GM12878 (cell line): ENCODE data around the gene TANC1. TPM values are rescaled to one million over a fixed set of nuclear protein-coding genes. Genes with fewer than 3 reads are reported as not detected.

ENCODE experiments used
- ATAC-seq: fragments of 200-7000 bp; cut with Tn5 transposase; 3 replicates; pipeline ENCODE4 v1.9.1; 2020; ENCODE audit warnings: mild to moderate bottlenecking, moderate library complexity
- BruUV-seq: library from RNA; stranded (reverse); fragments of 400-500 nt; replicated peaks from 2 replicates; lab custom pipeline; 2021; lab: Mats Ljungman, UMichigan
- CTCF ChIA-PET: fragments of 300-600 bp; sonication (Branson Sonifier 250); formaldehyde crosslinking; extraction: SDS; loops from one replicate; lab custom pipeline; 2021; ENCODE audit warnings: inconsistent platforms; lab: Yijun Ruan, JAX
- POLR2A ChIA-PET: fragments of 350-600 bp; formaldehyde crosslinking; extraction: SDS; loops from one replicate; lab custom pipeline; 2021; ENCODE audit warnings: inconsistent platforms; lab: Charles Lee
- RAD21 ChIA-PET: fragments of 300-600 bp; sonication (Branson Sonifier 250); formaldehyde crosslinking; loops from one replicate; lab custom pipeline; 2023; ENCODE audit warnings: antibody characterized with exemption; ENCODE audit not compliant: unreplicated experiment; lab: Charles Lee
- SMC1A ChIA-PET: fragments of 300-600 bp; sonication (Branson Sonifier 250); formaldehyde crosslinking; loops from one replicate; lab custom pipeline; 2023; ENCODE audit not compliant: unreplicated experiment, uncharacterized antibody; lab: Charles Lee
- DNase-seq: peaks from one replicate; pipeline ENCODE4 v3.0.0-alpha.2; 2011; ENCODE audit warnings: low read depth, low spot score
- FAIRE-seq: peaks from 3 replicates; lab custom pipeline; 2011; peaks lifted over from hg19 to GRCh38; lab: Jason Lieb, UNC
- H2AFZ ChIP-seq: 2 replicates; pipeline ENCODE4 v1.6.0; 2011; ENCODE audit warnings: low read depth, low read length, control low read depth; ENCODE audit not compliant: control insufficient read depth
- H3K27ac ChIP-seq: 2 replicates; pipeline ENCODE4 v1.5.1; 2011; ENCODE audit warnings: control low read depth; ENCODE audit not compliant: control insufficient read depth, insufficient read depth
- H3K27me3 ChIP-seq, 2 experiments: replicated peaks in 1 of 2; 2 replicates each; pipeline versions ENCODE4 v1.6.0 to v1.6.1; 2011; ENCODE audit warnings: low read length in 1 of 2; ENCODE audit not compliant: control insufficient read depth in 2 of 2, insufficient read depth in 2 of 2
- H3K36me3 ChIP-seq, 2 experiments: 2 replicates each; pipeline ENCODE4 v1.5.1; 2011; ENCODE audit warnings: low read length in 1 of 2; ENCODE audit not compliant: control insufficient read depth in 2 of 2, insufficient read depth in 2 of 2
- H3K4me1 ChIP-seq: 2 replicates; pipeline ENCODE4 v1.6.1; 2011; ENCODE audit warnings: mild to moderate bottlenecking, low read length, moderate library complexity, mixed read lengths; ENCODE audit not compliant: control insufficient read depth, insufficient read depth
- H3K4me2 ChIP-seq: 2 replicates; pipeline ENCODE4 v1.6.0; 2011; ENCODE audit warnings: control low read depth; ENCODE audit not compliant: control insufficient read depth, insufficient read depth
- H3K4me3 ChIP-seq: fragments of 200-600 bp; sonication (generic); 2 replicates; pipeline ENCODE4 v1.5.1; 2016
- H3K79me2 ChIP-seq: 2 replicates; pipeline ENCODE4 v1.6.0; 2011; ENCODE audit warnings: low read length; ENCODE audit not compliant: control insufficient read depth, insufficient read depth
- H3K9ac ChIP-seq: 2 replicates; pipeline ENCODE4 v1.8.0; 2011; ENCODE audit warnings: low read length, control low read depth, mixed read lengths; ENCODE audit not compliant: control insufficient read depth, insufficient read depth
- H3K9me3 ChIP-seq: replicated peaks from 3 replicates; pipeline ENCODE4 v1.5.1; 2011; ENCODE audit warnings: mild to moderate bottlenecking, low read length; ENCODE audit not compliant: control insufficient read depth, insufficient read depth
- H4K20me1 ChIP-seq: 2 replicates; pipeline ENCODE4 v1.6.0; 2011; ENCODE audit not compliant: control insufficient read depth, insufficient read depth
- BACH1 ChIP-seq: fragments of 450-650 bp; IDR thresholded peaks from 2 replicates; pipeline ENCODE4 v1.6.1; 2017; ENCODE audit warnings: mild to moderate bottlenecking, borderline replicate concordance
- CHD4 ChIP-seq: fragments of 200-600 bp; sonication (generic); IDR thresholded peaks from 2 replicates; pipeline ENCODE4 v1.6.1; 2016; ENCODE audit warnings: mild to moderate bottlenecking
- DPF2 ChIP-seq: fragments of 450-650 bp; IDR thresholded peaks from 2 replicates; pipeline ENCODE4 v1.6.1; 2017; ENCODE audit warnings: mild to moderate bottlenecking
- ESRRA ChIP-seq: IDR thresholded peaks from 2 replicates; pipeline ENCODE4 v1.6.1; 2012; ENCODE audit warnings: mild to moderate bottlenecking, low read length, improper control_type of control experiment
- GABPA ChIP-seq: IDR thresholded peaks from 2 replicates; pipeline ENCODE4 v1.6.1; 2014; ENCODE audit warnings: antibody characterized with exemption, low read depth, mild to moderate bottlenecking, inconsistent platforms
- HCFC1 ChIP-seq: fragments of 150-350 bp; IDR thresholded peaks from 2 replicates; pipeline ENCODE4 v1.6.1; 2014; ENCODE audit warnings: low read length
- HDGF ChIP-seq: fragments of 450-650 bp; IDR thresholded peaks from 2 replicates; pipeline ENCODE4 v1.6.1; 2016; ENCODE audit warnings: antibody characterized with exemption
- IRF4 ChIP-seq: IDR thresholded peaks from 2 replicates; pipeline ENCODE4 v1.6.1; 2011; ENCODE audit warnings: low read depth, low read length
- PML ChIP-seq: IDR thresholded peaks from 2 replicates; pipeline ENCODE4 v1.6.1; 2012; ENCODE audit warnings: low read length, inconsistent platforms
- RB1 ChIP-seq: fragments of 450-650 bp; formaldehyde crosslinking; IDR thresholded peaks from 2 replicates; pipeline ENCODE4 v1.6.1; 2017; ENCODE audit warnings: mild to moderate bottlenecking, borderline replicate concordance
- RUNX3 ChIP-seq: IDR thresholded peaks from 2 replicates; pipeline ENCODE4 v1.6.1; 2012; ENCODE audit warnings: low read length, inconsistent platforms
- SMAD5 ChIP-seq: IDR thresholded peaks from 2 replicates; pipeline ENCODE4 v1.6.1; 2016; ENCODE audit warnings: antibody characterized with exemption, low read depth
- SPI1 ChIP-seq: IDR thresholded peaks from 2 replicates; pipeline ENCODE4 v1.6.1; 2011; ENCODE audit warnings: low read depth, mild to moderate bottlenecking, low read length, moderate library complexity, borderline replicate concordance; ENCODE audit not compliant: insufficient read depth
- TBL1XR1 ChIP-seq: IDR thresholded peaks from 2 replicates; pipeline ENCODE4 v1.6.1; 2012; ENCODE audit warnings: low read depth, low read length, improper control_type of control experiment
- YBX1 ChIP-seq: fragments of 450-650 bp; IDR thresholded peaks from 2 replicates; pipeline ENCODE4 v1.6.1; 2016; ENCODE audit warnings: antibody characterized with exemption
- ZNF622 ChIP-seq: fragments of 450-650 bp; IDR thresholded peaks from 2 replicates; pipeline ENCODE4 v1.6.1; 2017; ENCODE audit warnings: mild to moderate bottlenecking, inconsistent platforms
- WGBS: methylation state at CpG from one replicate; pipeline ENCODE4 v1.1.6; 2016; ENCODE audit warnings: low lambda C conversion rate; ENCODE audit not compliant: insufficient replicate concordance, insufficient coverage; ENCODE audit errors: missing lambda C conversion rate; 5-methylcytosine and 5-hydroxymethylcytosine counted together
- in situ Hi-C: fragments of 300-500 bp; cut with MboI; formaldehyde crosslinking; loops from 9 replicates; pipeline ENCODE4 v1.14.3; 2018; ENCODE audit warnings: mixed read lengths
- intact Hi-C: fragments of 100-400 bp; cut with micrococcal nuclease; formaldehyde crosslinking; loops from one replicate; pipeline ENCODE4 v1.14.2; 2022; ENCODE audit not compliant: unreplicated experiment
- polyA plus RNA-seq, 11 experiments: library from polyadenylated mRNA; depleted of rRNA in 4 of 11; unstranded in 6 of 11; stranded (reverse) in 5 of 11; fragments of >200 nt; fragmentation: Nextera tagmentation in 4 of 11; fragmentation: Illumina TruSeq in 1 of 11; extraction: Ambion mirVana in 4 of 11; extraction: Trizol in 1 of 11; gene quantifications; 1 replicate in 1 of 11; 2 replicates in 10 of 11; pipeline versions ENCODE4 v1.2.1 to v1.2.3, GENCODE V29; 2011 to 2016; ENCODE audit warnings: inconsistent platforms in 2 of 11, missing spikeins in 2 of 11, low read depth in 1 of 11
- total RNA-seq, 4 experiments: library from RNA; depleted of rRNA in 3 of 4; stranded (reverse); fragments of >200 nt in 3 of 4; fragmentation: Illumina TruSeq in 1 of 4; extraction: Trizol in 1 of 4; gene quantifications; 2 replicates each; pipeline versions ENCODE4 v1.2.1 to v1.2.3, GENCODE V29; 2013 to 2021
- TF ChIP-seq, protein P1 (sequence below): IDR thresholded peaks from 2 replicates; pipeline ENCODE4 v1.6.1; 2012; ENCODE audit warnings: improper control_type of control experiment, low read depth, low read length; ENCODE audit not compliant: insufficient replicate concordance
- TF ChIP-seq, protein P2 (sequence below): fragments of 450-650 bp; IDR thresholded peaks from 2 replicates; pipeline ENCODE4 v1.6.1; 2017; ENCODE audit warnings: borderline replicate concordance

Gene TANC1
- total and polyA plus RNA-seq, 10 of the 15 experiments (the other 5 are each of a cell fraction or from before 2014, with no cell fraction given): 0.05 to 5.0 (median 0.34) TPM

DNA sequence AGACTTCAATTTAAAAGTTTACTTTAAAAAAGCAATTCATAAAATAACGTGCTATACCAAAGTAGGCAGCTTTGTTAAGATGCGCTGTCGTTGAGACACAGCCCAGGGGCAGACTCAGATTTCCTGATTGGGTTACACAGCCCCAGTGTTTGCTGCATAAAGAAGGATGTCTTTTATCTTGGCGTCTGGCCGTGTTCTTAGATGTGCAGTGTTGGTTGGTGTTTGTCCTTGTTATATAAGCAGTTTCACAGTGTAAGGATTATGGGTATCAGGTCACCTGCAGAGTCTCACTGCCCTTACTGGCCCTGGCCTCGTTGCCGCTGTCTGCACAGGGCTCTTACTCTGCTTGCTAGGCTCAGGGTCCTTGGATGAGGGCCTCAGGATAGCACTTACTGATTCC, 209.5 kb downstream of the TANC1 start:
- no peaks in the 10 kb centered on the region for H3K4me1 ChIP-seq
- SMC1A ChIA-PET: no interaction called here
- no peak overlapping the region for H3K4me2 ChIP-seq
- no peaks in the 10 kb centered on the region for H3K9me3 ChIP-seq
- FAIRE-seq (no peak), ATAC-seq (no peak), DNase-seq (no peak)
- H3K4me3 ChIP-seq: no peak overlapping the region
- H4K20me1 ChIP-seq: no peaks in the 10 kb centered on the region; the same call in 1 of the 2 replicates
- CTCF ChIA-PET: no interaction called here
- WGBS: 81% methylated on average over 7 of the region's 7 CpGs
- RAD21 ChIA-PET: no interaction called here
- intact Hi-C loops (no loop called here), in situ Hi-C loops (no loop called here)
- no peak overlapping the region for H3K27ac ChIP-seq
- BruUV-seq: no TSS peak
- no peaks in the 10 kb centered on the region for H3K36me3 ChIP-seq
- H3K9ac ChIP-seq: no peak overlapping the region
- POLR2A ChIA-PET: no interaction called here
- no peak overlapping the region for H2AFZ ChIP-seq
- H3K79me2 ChIP-seq: no peaks in the 10 kb centered on the region
- TF ChIP-seq IRF4: no peak
- TF ChIP-seq HDGF: no peak
- TF ChIP-seq SMAD5: no peak
- TF ChIP-seq RUNX3: no peak
- TF ChIP-seq, protein P1, sequence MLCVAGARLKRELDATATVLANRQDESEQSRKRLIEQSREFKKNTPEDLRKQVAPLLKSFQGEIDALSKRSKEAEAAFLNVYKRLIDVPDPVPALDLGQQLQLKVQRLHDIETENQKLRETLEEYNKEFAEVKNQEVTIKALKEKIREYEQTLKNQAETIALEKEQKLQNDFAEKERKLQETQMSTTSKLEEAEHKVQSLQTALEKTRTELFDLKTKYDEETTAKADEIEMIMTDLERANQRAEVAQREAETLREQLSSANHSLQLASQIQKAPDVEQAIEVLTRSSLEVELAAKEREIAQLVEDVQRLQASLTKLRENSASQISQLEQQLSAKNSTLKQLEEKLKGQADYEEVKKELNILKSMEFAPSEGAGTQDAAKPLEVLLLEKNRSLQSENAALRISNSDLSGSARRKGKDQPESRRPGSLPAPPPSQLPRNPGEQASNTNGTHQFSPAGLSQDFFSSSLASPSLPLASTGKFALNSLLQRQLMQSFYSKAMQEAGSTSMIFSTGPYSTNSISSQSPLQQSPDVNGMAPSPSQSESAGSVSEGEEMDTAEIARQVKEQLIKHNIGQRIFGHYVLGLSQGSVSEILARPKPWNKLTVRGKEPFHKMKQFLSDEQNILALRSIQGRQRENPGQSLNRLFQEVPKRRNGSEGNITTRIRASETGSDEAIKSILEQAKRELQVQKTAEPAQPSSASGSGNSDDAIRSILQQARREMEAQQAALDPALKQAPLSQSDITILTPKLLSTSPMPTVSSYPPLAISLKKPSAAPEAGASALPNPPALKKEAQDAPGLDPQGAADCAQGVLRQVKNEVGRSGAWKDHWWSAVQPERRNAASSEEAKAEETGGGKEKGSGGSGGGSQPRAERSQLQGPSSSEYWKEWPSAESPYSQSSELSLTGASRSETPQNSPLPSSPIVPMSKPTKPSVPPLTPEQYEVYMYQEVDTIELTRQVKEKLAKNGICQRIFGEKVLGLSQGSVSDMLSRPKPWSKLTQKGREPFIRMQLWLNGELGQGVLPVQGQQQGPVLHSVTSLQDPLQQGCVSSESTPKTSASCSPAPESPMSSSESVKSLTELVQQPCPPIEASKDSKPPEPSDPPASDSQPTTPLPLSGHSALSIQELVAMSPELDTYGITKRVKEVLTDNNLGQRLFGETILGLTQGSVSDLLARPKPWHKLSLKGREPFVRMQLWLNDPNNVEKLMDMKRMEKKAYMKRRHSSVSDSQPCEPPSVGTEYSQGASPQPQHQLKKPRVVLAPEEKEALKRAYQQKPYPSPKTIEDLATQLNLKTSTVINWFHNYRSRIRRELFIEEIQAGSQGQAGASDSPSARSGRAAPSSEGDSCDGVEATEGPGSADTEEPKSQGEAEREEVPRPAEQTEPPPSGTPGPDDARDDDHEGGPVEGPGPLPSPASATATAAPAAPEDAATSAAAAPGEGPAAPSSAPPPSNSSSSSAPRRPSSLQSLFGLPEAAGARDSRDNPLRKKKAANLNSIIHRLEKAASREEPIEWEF: no peak
- no peak for TF ChIP-seq ESRRA
- no peak for TF ChIP-seq YBX1
- no peak for TF ChIP-seq ZNF622
- TF ChIP-seq, protein P2, sequence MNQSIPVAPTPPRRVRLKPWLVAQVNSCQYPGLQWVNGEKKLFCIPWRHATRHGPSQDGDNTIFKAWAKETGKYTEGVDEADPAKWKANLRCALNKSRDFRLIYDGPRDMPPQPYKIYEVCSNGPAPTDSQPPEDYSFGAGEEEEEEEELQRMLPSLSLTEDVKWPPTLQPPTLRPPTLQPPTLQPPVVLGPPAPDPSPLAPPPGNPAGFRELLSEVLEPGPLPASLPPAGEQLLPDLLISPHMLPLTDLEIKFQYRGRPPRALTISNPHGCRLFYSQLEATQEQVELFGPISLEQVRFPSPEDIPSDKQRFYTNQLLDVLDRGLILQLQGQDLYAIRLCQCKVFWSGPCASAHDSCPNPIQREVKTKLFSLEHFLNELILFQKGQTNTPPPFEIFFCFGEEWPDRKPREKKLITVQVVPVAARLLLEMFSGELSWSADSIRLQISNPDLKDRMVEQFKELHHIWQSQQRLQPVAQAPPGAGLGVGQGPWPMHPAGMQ: no peak
- no peak for TF ChIP-seq HCFC1
- no peak for TF ChIP-seq TBL1XR1
- no peak for TF ChIP-seq GABPA
- TF ChIP-seq BACH1: no peak
- TF ChIP-seq DPF2: no peak
- TF ChIP-seq SPI1: no peak
- no peak for TF ChIP-seq CHD4
- no peak for TF ChIP-seq PML
- TF ChIP-seq RB1: no peak
- no peaks in the 10 kb centered on the region for H3K27me3 ChIP-seq
